OCI-LY7 (cell line): Measurements from ENCODE around the gene VPS72. TPM values are rescaled to one million over a fixed set of nuclear protein-coding genes. Genes with fewer than 3 reads are reported as not detected.
A peak's percentile ranks its signal among the peaks of the same experiment; 100 is the strongest.

ENCODE experiments used
- BruUV-seq: library from RNA; stranded (reverse); fragments of 400-500 nt; replicated peaks from 2 replicates; lab custom pipeline; 2021; lab: Mats Ljungman, UMichigan
- CTCF ChIA-PET: fragments of 300-600 bp; sonication (Branson Sonifier 250); formaldehyde crosslinking; loops from one replicate; lab custom pipeline; 2022; ENCODE audit warnings: antibody characterized with exemption; ENCODE audit not compliant: unreplicated experiment; lab: Charles Lee
- POLR2A ChIA-PET: fragments of 300-600 bp; sonication (Branson Sonifier 250); formaldehyde crosslinking; loops from one replicate; lab custom pipeline; 2022; ENCODE audit warnings: antibody characterized with exemption; lab: Charles Lee
- DNase-seq: peaks from one replicate; pipeline ENCODE4 v3.0.0-alpha.2; 2015; ENCODE audit warnings: low spot score
- H2AFZ ChIP-seq: fragments of 200-600 bp; sonication (generic), shearing (Covaris generic); 2 replicates; pipeline ENCODE4 v1.6.1; 2014; ENCODE audit warnings: mild to moderate bottlenecking, antibody characterized with exemption, low read length, moderate library complexity
- H3K27ac ChIP-seq: fragments of 200-600 bp; sonication (generic); 2 replicates; pipeline ENCODE4 v1.5.1; 2014; ENCODE audit warnings: mixed run types, low read depth, mild to moderate bottlenecking, moderate library complexity, low read length, inconsistent platforms; ENCODE audit not compliant: poor library complexity, severe bottlenecking
- H3K36me3 ChIP-seq: fragments of 200-600 bp; sonication (generic); 2 replicates; pipeline ENCODE4 v1.6.1; 2014; ENCODE audit warnings: mild to moderate bottlenecking, antibody characterized with exemption, low read length, moderate library complexity, mixed read lengths; ENCODE audit not compliant: insufficient read depth
- H3K4me1 ChIP-seq: fragments of 200-600 bp; sonication (generic); 2 replicates; pipeline ENCODE4 v1.5.1; 2014; ENCODE audit warnings: mild to moderate bottlenecking, low read length; ENCODE audit not compliant: insufficient read depth, poor library complexity, severe bottlenecking
- H3K4me2 ChIP-seq: fragments of 200-600 bp; sonication (generic); 2 replicates; pipeline ENCODE4 v1.6.1; 2014; ENCODE audit warnings: mild to moderate bottlenecking, low read length
- H3K4me3 ChIP-seq: fragments of 200-600 bp; sonication (generic); 2 replicates; pipeline ENCODE4 v1.5.1; 2014; ENCODE audit warnings: mild to moderate bottlenecking, low read depth, low read length; ENCODE audit not compliant: poor library complexity, severe bottlenecking
- H3K79me2 ChIP-seq: fragments of 200-600 bp; sonication (generic); 2 replicates; pipeline ENCODE4 v1.6.1; 2016; ENCODE audit warnings: low read depth, mild to moderate bottlenecking, low read length, moderate library complexity, mixed read lengths; ENCODE audit not compliant: insufficient read depth
- H3K9me2 ChIP-seq: fragments of 200-600 bp; sonication (generic); 2 replicates; pipeline ENCODE4 v1.6.1; 2016; ENCODE audit warnings: mild to moderate bottlenecking, low read length, mixed read lengths; ENCODE audit not compliant: insufficient read depth
- H3K9me3 ChIP-seq: fragments of 200-600 bp; sonication (generic); 2 replicates; pipeline ENCODE4 v1.6.1; 2014; ENCODE audit warnings: mild to moderate bottlenecking, mixed run types, low read length, mixed read lengths
- H4K20me1 ChIP-seq: fragments of 200-600 bp; sonication (generic); 2 replicates; pipeline ENCODE4 v1.6.1; 2014; ENCODE audit warnings: mild to moderate bottlenecking, antibody characterized with exemption, low read length, moderate library complexity, mixed read lengths; ENCODE audit not compliant: insufficient read depth
- EZH2phosphoT487 ChIP-seq: fragments of 200-600 bp; sonication (generic); IDR thresholded peaks from 2 replicates; pipeline ENCODE4 v1.6.1; 2018; ENCODE audit warnings: low read depth, borderline replicate concordance, mild to moderate bottlenecking, mixed run types, antibody characterized with exemption, low read length, moderate library complexity, mixed read lengths
- intact Hi-C: fragments of 100-400 bp; cut with micrococcal nuclease; formaldehyde crosslinking; loops from one replicate; pipeline ENCODE4 v1.10.0; 2022; ENCODE audit not compliant: unreplicated experiment
- total RNA-seq, 2 experiments: library from RNA; depleted of rRNA in 1 of 2; stranded (reverse); fragments of >200 nt in 1 of 2; shearing (Covaris generic) in 1 of 2; gene quantifications; 2 replicates each; pipeline ENCODE4 v1.2.3, GENCODE V29; 2014 to 2022
- TF ChIP-seq, protein P1 (sequence below): fragments of 200-600 bp; sonication (generic); conservative IDR thresholded peaks from 2 replicates; pipeline ENCODE4 v1.5.1; 2014; ENCODE audit warnings: mild to moderate bottlenecking, antibody characterized with exemption, low read length, moderate library complexity, mixed read lengths

Gene VPS72
- total RNA-seq, 2 experiments from 2014 or later = 51.1 to 54.3 TPM

DNA sequence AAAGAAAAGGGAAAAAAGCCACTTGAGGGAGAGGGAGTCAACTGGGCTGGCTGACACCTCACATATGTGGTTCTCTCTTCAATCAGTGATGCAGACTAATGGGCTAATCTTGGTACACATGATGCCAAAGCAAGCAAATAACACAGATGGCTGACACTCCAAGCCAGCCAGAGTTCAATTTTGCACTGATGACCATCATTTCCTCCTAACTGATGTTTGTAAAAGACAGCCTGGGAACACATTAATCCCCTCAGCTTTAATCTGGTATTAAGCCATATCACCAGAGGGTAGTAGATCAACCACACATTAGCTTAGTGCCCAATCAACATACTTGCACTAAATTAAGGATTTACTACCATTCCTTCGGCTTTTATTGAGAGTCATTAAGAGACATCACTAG is 2.8 kb downstream of the VPS72 start:
- H3K4me2 ChIP-seq = no peak overlapping the region
- H3K4me3 ChIP-seq = no peak overlapping the region
- CTCF ChIA-PET = no interaction called here
- H3K27ac ChIP-seq = no peak overlapping the region
- H3K36me3 ChIP-seq = peaks cover 44% of the 10 kb centered on the region
- no peaks in the 10 kb centered on the region for H4K20me1 ChIP-seq
- BruUV-seq = no TSS peak
- DNase-seq = no peak
- no peak overlapping the region for H2AFZ ChIP-seq
- H3K9me3 ChIP-seq = no peaks in the 10 kb centered on the region
- POLR2A ChIA-PET = no interaction called here
- TF ChIP-seq, protein P1, sequence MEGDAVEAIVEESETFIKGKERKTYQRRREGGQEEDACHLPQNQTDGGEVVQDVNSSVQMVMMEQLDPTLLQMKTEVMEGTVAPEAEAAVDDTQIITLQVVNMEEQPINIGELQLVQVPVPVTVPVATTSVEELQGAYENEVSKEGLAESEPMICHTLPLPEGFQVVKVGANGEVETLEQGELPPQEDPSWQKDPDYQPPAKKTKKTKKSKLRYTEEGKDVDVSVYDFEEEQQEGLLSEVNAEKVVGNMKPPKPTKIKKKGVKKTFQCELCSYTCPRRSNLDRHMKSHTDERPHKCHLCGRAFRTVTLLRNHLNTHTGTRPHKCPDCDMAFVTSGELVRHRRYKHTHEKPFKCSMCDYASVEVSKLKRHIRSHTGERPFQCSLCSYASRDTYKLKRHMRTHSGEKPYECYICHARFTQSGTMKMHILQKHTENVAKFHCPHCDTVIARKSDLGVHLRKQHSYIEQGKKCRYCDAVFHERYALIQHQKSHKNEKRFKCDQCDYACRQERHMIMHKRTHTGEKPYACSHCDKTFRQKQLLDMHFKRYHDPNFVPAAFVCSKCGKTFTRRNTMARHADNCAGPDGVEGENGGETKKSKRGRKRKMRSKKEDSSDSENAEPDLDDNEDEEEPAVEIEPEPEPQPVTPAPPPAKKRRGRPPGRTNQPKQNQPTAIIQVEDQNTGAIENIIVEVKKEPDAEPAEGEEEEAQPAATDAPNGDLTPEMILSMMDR = no peak
- TF ChIP-seq EZH2phosphoT487 = no peak
- H3K9me2 ChIP-seq = no peaks in the 10 kb centered on the region
- peaks cover 16% of the 10 kb centered on the region for H3K79me2 ChIP-seq
- peaks cover 19% of the 10 kb centered on the region for H3K4me1 ChIP-seq
- intact Hi-C loops = no loop called here

DNA sequence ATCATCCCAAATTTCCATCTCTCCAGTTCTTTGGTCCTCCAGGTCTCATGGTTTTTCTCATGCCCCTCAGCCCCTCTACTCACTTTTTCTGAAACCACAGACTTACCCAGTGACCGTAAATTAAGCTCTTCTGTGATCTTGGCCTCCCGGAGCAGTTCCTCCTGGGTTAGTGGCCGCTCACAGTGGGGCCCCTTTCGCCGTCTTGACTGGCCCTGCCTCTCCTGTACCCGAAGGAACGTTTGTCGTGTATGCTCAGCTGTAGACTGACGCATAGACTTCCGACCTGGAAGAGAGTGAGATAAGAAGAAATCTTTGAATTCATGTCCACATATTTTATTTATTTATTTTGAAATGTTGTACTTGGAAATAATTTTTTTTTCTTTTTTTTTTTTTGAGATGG is 5.8 kb downstream of the VPS72 start:
- no peaks in the 10 kb centered on the region for H3K9me2 ChIP-seq
- no peak overlapping the region for H3K27ac ChIP-seq
- H4K20me1 ChIP-seq = no peaks in the 10 kb centered on the region
- H3K79me2 ChIP-seq = peaks cover 10% of the 10 kb centered on the region
- no peak overlapping the region for H3K4me3 ChIP-seq
- H3K4me1 ChIP-seq = peaks cover 12% of the 10 kb centered on the region
- H3K36me3 ChIP-seq = peaks cover 70% of the 10 kb centered on the region
- no peaks in the 10 kb centered on the region for H3K9me3 ChIP-seq
- BruUV-seq = no TSS peak
- H3K4me2 ChIP-seq = no peak overlapping the region
- no peak for DNase-seq
- TF ChIP-seq, protein P1 = no peak
- TF ChIP-seq EZH2phosphoT487 = no peak
- ChIA-PET CTCF (no interaction called here), POLR2A (interaction anchor here (0.7 kb wide), 1 partner anchor 27 kb away, joined by 3 read pairs; no protein-coding TSS in a partner anchor)
- H2AFZ ChIP-seq = no peak overlapping the region
- intact Hi-C loops = no loop called here

DNA sequence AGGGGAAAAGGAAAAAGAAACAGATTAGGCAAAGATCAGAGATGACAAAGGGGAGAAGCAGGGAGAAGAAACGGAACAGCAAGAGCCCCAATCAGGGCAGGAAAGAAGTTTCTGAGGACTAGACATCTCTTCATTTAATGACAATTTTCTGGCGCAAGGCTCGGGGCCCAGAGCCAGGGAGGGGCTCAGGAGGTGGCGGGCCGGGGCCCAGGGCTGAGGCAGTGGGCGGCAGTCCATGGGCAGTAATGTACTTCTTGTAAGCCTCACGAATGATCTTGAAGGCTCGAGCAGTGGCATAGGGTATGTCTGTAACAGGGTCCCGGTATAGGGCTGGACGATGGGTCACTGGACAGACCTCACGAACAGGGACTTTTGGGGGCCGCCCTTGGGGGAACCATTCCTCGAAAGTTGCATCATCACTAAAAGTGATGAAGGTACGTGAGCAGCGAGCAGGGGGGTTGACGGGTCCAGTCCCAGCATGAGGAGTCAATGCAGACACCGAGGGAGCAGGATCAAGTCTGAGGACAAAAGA is 13.4 kb downstream of the VPS72 start:
- intact Hi-C loops = no loop called here
- Histone ChIP-seq H4K20me1 (no peaks in the 10 kb centered on the region), H3K79me2 (no peaks in the 10 kb centered on the region), H3K4me3 (no peak overlapping the region), H3K27ac (no peak overlapping the region), H3K4me2 (no peak overlapping the region), H3K9me2 (no peaks in the 10 kb centered on the region), H2AFZ (no peak overlapping the region), H3K9me3 (no peaks in the 10 kb centered on the region), H3K4me1 (no peaks in the 10 kb centered on the region), H3K36me3 (peaks cover 60% of the 10 kb centered on the region)
- TF ChIP-seq EZH2phosphoT487 = no peak
- DNase-seq = no peak
- TSS peak; percentile 72 for BruUV-seq
- ChIA-PET POLR2A (interaction anchor here (0.7 to 1.7 kb wide), 3 partner anchors 10 to 13 kb away, joined by 3 to 6 read pairs (median 3); no protein-coding TSS in a partner anchor), CTCF (interaction anchor here (1.0 kb wide), 1 partner anchor 13 kb away, joined by 3 read pairs; the partner anchor contains the start of gene VPS72)
